Measurements from ENCODE around the gene HNRNPU.

HNRNPU gene

GRCh38 chr1:244836584-244836983, 27.8 kb downstream of the HNRNPU start:
- Histone ChIP-seq H3K4me1 (ENCODE audit: low read length) (peaks cover 44% of the 10 kb centered on the region), H3K9ac (ENCODE audit: low read length) (peak overlapping the region; percentile 94), H3K27ac (ENCODE audit: low read length) (peak overlapping the region; percentile 91), H3K27me3 (ENCODE audit: low read depth, low read length) (no peaks in the 10 kb centered on the region), H3K79me2 (ENCODE audit: low read length) (peaks cover 59% of the 10 kb centered on the region), H2AFZ (ENCODE audit: low read depth, low read length) (no peak overlapping the region), H4K20me1 (ENCODE audit: insufficient read depth, low read length) (peaks cover 21% of the 10 kb centered on the region), H3K4me2 (ENCODE audit: low read length) (peak overlapping the region; percentile 88), H3K4me3 (ENCODE audit: low read length) (peak overlapping the region; percentile 87), H3K9me3 (ENCODE audit: insufficient read depth, low read length) (no peaks in the 10 kb centered on the region), H3K36me3 (replicated peaks; ENCODE audit: low read depth, low read length) (peaks cover 38% of the 10 kb centered on the region)
- TF ChIP-seq CTCF (IDR thresholded peaks at IDR 0.05; ENCODE audit: low read depth, low read length) (no peak), EZH2phosphoT487 (IDR thresholded peaks at IDR 0.05; ENCODE audit: low read depth) (no peak)

- TF ChIP-seq CTCF (IDR thresholded peaks at IDR 0.05; ENCODE audit: low read depth, low read length) = no peak
- TF ChIP-seq EZH2phosphoT487 (IDR thresholded peaks at IDR 0.05; ENCODE audit: low read depth) = no peak
These were observed 28.2 kb downstream of the HNRNPU start for GRCh38 chr1:244836135-244836521.

GRCh38 chr1:244835276-244836134, 28.8 kb downstream of the HNRNPU start, which contains the start of gene COX20:
TSS of gene COX20 (plus strand) at chr1:244835658. CDS start at chr1:244835715, 57 bp downstream.
- H3K79me2 ChIP-seq (ENCODE audit: low read length) = peaks cover 48% of the 10 kb centered on the region
- H3K9me3 ChIP-seq (ENCODE audit: insufficient read depth, low read length) = no peaks in the 10 kb centered on the region
- TF ChIP-seq CTCF (IDR thresholded peaks at IDR 0.05; ENCODE audit: low read depth, low read length) (no peak), EZH2phosphoT487 (IDR thresholded peaks at IDR 0.05; ENCODE audit: low read depth) (no peak)
- H3K9ac ChIP-seq (ENCODE audit: low read length) = peak within 1 kb of the TSS; percentile 94
- peak within 1 kb of the TSS; percentile 91; the same call in 1 of the 2 replicates for H2AFZ ChIP-seq (ENCODE audit: low read depth, low read length)
- peak within 1 kb of the TSS; percentile 87 for H3K4me3 ChIP-seq (ENCODE audit: low read length)
- H3K27me3 ChIP-seq (ENCODE audit: low read depth, low read length) = no peaks in the 10 kb centered on the region
- H3K4me2 ChIP-seq (ENCODE audit: low read length) = peak within 1 kb of the TSS; percentile 88
- H3K4me1 ChIP-seq (ENCODE audit: low read length) = peaks cover 39% of the 10 kb centered on the region
- H4K20me1 ChIP-seq (ENCODE audit: insufficient read depth, low read length) = peaks cover 14% of the 10 kb centered on the region; the same call in 1 of the 2 replicates
- peaks cover 28% of the 10 kb centered on the region for H3K36me3 ChIP-seq (replicated peaks; ENCODE audit: low read depth, low read length)
- H3K27ac ChIP-seq (ENCODE audit: low read length) = peak within 1 kb of the TSS; percentile 91

More at GRCh38 chr1:244836135-244836521, 28.2 kb downstream of the HNRNPU start:
- Histone ChIP-seq H3K27me3 (ENCODE audit: low read depth, low read length) (no peaks in the 10 kb centered on the region), H3K4me2 (ENCODE audit: low read length) (peak overlapping the region; percentile 88), H3K9ac (ENCODE audit: low read length) (peak overlapping the region; percentile 94), H3K79me2 (ENCODE audit: low read length) (peaks cover 54% of the 10 kb centered on the region), H2AFZ (ENCODE audit: low read depth, low read length) (no peak overlapping the region), H3K4me3 (ENCODE audit: low read length) (peak overlapping the region; percentile 87), H4K20me1 (ENCODE audit: insufficient read depth, low read length) (peaks cover 17% of the 10 kb centered on the region; the same call in 1 of the 2 replicates), H3K9me3 (ENCODE audit: insufficient read depth, low read length) (no peaks in the 10 kb centered on the region), H3K27ac (ENCODE audit: low read length) (peak overlapping the region; percentile 91), H3K4me1 (ENCODE audit: low read length) (peaks cover 40% of the 10 kb centered on the region), H3K36me3 (replicated peaks; ENCODE audit: low read depth, low read length) (peaks cover 34% of the 10 kb centered on the region)

DNA sequence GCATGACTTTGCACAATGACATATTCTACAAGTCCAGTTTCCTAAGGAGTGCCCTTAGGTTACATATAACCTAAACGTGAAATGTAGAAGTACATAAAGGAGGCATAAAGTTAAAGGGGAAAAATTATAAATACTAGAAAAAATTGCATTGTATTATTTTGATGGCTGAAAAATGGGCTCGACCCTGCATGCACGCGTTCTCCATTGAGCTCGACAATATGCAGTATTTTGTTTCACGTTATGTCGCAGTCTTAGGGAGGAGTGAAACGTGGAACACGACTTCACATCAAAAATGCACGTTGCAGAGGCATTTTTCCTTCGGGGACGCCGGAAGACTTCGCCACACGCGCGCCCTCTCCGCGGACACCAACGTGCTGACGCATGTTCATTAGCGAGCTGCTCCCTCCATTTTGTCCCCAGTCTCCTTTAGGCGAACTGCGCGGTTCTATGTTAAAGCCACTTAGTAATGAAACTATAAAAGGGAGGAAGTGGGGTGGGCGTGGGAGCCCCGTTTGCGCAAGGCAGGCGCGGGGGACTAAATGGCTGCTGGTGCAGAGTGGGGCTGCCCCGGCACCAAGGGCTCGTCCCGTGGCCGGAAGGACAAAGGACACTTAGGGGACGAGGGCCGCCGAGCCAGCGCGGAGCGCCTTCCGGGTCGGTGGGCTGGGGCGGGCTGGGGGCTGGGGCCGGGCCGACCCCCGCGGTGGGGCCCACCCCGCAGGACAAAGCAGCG, 29.6 kb downstream of the HNRNPU start:
- H3K27me3 ChIP-seq (ENCODE audit: low read depth, low read length) = no peaks in the 10 kb centered on the region
- peak overlapping the region; percentile 91 for H3K27ac ChIP-seq (ENCODE audit: low read length)
- no peaks in the 10 kb centered on the region for H3K9me3 ChIP-seq (ENCODE audit: insufficient read depth, low read length)
- H2AFZ ChIP-seq (ENCODE audit: low read depth, low read length) = peak overlapping the region; percentile 91; the same call in 1 of the 2 replicates
- peak overlapping the region; percentile 87 for H3K4me3 ChIP-seq (ENCODE audit: low read length)
- H4K20me1 ChIP-seq (ENCODE audit: insufficient read depth, low read length) = peaks cover 10% of the 10 kb centered on the region; the same call in 1 of the 2 replicates
- peaks cover 38% of the 10 kb centered on the region for H3K4me1 ChIP-seq (ENCODE audit: low read length)
- H3K79me2 ChIP-seq (ENCODE audit: low read length) = peaks cover 40% of the 10 kb centered on the region
- peaks cover 22% of the 10 kb centered on the region for H3K36me3 ChIP-seq (replicated peaks; ENCODE audit: low read depth, low read length)
- TF ChIP-seq CTCF (IDR thresholded peaks at IDR 0.05; ENCODE audit: low read depth, low read length) (no peak), EZH2phosphoT487 (IDR thresholded peaks at IDR 0.05; ENCODE audit: low read depth) (no peak)
- H3K9ac ChIP-seq (ENCODE audit: low read length) = peak overlapping the region; percentile 94
- H3K4me2 ChIP-seq (ENCODE audit: low read length) = peak overlapping the region; percentile 87

All from OCI-LY3 (cell line).